Progenitor cell of endocrine pancreas (in vitro differentiated cells): ENCODE data around the gene CPA1. TPM values are rescaled to one million over a fixed set of nuclear protein-coding genes. Genes with fewer than 3 reads are reported as not detected.

Experiments used
- DNase-seq: peaks from one replicate; pipeline ENCODE4 v3.0.0; 2021; ENCODE audit warnings: low spot score; ENCODE audit not compliant: unreplicated experiment
- H3K27ac Mint-ChIP-seq: 2 replicates; pipeline ENCODE4 v1.8.0; 2021; ENCODE audit warnings: mild to moderate bottlenecking, moderate library complexity, mixed read lengths
- H3K27me3 Mint-ChIP-seq: 2 replicates; pipeline ENCODE4 v1.8.0; 2021; ENCODE audit warnings: mixed read lengths
- H3K36me3 Mint-ChIP-seq: 2 replicates; pipeline ENCODE4 v1.8.0; 2022; ENCODE audit warnings: mixed read lengths; ENCODE audit not compliant: insufficient read depth
- H3K4me1 Mint-ChIP-seq: 2 replicates; pipeline ENCODE4 v1.8.0; 2021; ENCODE audit warnings: low read depth, mixed read lengths
- H3K4me3 Mint-ChIP-seq: 2 replicates; pipeline ENCODE4 v1.8.0; 2021; ENCODE audit warnings: low read depth, mild to moderate bottlenecking, moderate library complexity, mixed read lengths
- H3K9me3 Mint-ChIP-seq: 2 replicates; pipeline ENCODE4 v1.8.0; 2021; ENCODE audit warnings: low read depth, mixed read lengths
- total RNA-seq: library from RNA; stranded (reverse); gene quantifications from 2 replicates; pipeline ENCODE4 v1.2.1, GENCODE V29; 2021
- TF ChIP-seq, protein P1 (sequence below): fragments of 200-600 bp; sonication (generic); IDR thresholded peaks from one replicate; pipeline ENCODE4 v1.5.0; 2021; ENCODE audit warnings: antibody characterized with exemption, mild to moderate bottlenecking; ENCODE audit not compliant: unreplicated experiment

Gene CPA1
- total RNA-seq, 1 donor from 2014 or later = 17.8 TPM

DNA sequence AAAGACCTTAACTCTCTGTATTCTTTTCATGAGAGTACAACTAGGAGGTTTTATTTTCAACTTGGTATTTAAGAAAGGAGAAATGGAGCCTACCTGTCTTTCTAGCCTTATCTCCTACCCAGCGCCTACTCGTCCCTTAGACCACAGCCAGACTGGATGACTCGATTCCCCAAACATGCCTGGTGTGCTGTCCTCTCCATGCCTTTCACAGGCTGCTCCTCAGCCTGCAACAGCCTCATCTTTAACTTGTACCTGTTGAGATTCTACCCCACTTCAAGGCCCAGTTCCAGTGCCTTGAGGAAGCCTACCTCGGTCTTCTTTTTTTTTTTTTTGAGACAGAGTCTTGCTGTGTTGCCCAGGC is 29.4 kb downstream of the CPA1 start:
- peaks cover 33% of the 10 kb centered on the region for H3K4me1 Mint-ChIP-seq
- DNase-seq = no peak
- TF ChIP-seq, protein P1, sequence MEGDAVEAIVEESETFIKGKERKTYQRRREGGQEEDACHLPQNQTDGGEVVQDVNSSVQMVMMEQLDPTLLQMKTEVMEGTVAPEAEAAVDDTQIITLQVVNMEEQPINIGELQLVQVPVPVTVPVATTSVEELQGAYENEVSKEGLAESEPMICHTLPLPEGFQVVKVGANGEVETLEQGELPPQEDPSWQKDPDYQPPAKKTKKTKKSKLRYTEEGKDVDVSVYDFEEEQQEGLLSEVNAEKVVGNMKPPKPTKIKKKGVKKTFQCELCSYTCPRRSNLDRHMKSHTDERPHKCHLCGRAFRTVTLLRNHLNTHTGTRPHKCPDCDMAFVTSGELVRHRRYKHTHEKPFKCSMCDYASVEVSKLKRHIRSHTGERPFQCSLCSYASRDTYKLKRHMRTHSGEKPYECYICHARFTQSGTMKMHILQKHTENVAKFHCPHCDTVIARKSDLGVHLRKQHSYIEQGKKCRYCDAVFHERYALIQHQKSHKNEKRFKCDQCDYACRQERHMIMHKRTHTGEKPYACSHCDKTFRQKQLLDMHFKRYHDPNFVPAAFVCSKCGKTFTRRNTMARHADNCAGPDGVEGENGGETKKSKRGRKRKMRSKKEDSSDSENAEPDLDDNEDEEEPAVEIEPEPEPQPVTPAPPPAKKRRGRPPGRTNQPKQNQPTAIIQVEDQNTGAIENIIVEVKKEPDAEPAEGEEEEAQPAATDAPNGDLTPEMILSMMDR = no peak
- no peaks in the 10 kb centered on the region for H3K9me3 Mint-ChIP-seq
- peaks cover 1% of the 10 kb centered on the region for H3K36me3 Mint-ChIP-seq
- H3K27ac Mint-ChIP-seq = peak overlapping the region; percentile 76
- no peaks in the 10 kb centered on the region for H3K27me3 Mint-ChIP-seq
- no peak overlapping the region for H3K4me3 Mint-ChIP-seq

DNA sequence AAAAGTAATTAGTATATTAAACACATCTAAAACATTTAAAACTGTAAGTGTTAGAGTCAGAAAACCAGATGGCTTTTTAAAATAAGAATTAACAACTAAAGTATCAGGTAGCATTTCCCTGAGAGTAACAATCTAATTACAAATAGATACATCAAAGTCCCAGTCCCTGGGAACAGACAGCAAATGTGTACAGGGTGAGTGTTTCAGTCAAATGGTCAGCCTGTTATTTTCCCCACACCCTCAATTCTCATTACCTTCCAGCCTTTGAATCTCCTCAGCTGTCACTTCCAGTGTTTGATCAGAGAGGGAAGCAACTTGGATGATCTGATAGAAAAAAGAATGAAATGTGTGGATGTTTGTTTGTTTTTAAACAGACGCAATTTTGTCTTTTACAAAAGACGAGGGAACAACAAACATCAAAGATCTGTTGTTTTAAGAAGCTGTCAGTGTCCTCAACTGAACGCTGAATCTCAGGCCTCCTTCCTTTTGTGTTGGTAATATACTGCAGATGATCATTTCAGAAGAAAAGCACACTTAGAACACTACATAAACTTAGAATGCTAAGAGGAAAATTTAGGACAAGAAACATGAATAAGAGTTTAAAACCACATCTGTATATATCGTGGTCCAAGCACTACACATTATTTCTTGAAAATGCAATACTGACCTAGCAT is 30.7 kb downstream of the CPA1 start:
- TF ChIP-seq, protein P1 = no peak

DNA sequence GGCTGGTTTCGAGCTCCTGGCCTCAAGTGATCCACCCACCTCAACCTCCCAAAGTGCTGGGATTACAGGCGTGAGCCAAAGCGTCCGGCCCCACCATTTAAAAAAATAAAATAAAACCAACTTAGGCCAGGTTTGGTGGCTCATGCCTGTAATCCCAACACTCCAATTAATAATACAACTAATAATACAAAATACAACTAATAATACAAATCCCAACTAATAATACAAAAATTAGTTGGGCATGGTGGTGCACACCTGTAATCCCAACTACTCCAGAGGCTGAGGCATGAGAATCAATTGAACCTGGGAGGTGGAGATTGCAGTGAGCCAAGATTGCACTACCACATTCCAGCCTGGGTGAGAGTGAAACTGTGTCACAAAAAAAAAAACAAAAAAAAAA is 32.9 kb downstream of the CPA1 start:
- no peak overlapping the region for H3K27ac Mint-ChIP-seq
- no peak for DNase-seq
- TF ChIP-seq, protein P1 = no peak
- H3K36me3 Mint-ChIP-seq = peaks cover 4% of the 10 kb centered on the region
- no peaks in the 10 kb centered on the region for H3K9me3 Mint-ChIP-seq
- no peaks in the 10 kb centered on the region for H3K27me3 Mint-ChIP-seq
- peaks cover 35% of the 10 kb centered on the region for H3K4me1 Mint-ChIP-seq
- no peak overlapping the region for H3K4me3 Mint-ChIP-seq

More for the DNA sequence above, 30.7 kb downstream of the CPA1 start:
- H3K27ac Mint-ChIP-seq = peak overlapping the region; percentile 57
- no peaks in the 10 kb centered on the region for H3K9me3 Mint-ChIP-seq
- no peaks in the 10 kb centered on the region for H3K27me3 Mint-ChIP-seq
- peaks cover 33% of the 10 kb centered on the region for H3K4me1 Mint-ChIP-seq
- peaks cover 4% of the 10 kb centered on the region for H3K36me3 Mint-ChIP-seq
- H3K4me3 Mint-ChIP-seq = no peak overlapping the region
- DNase-seq = no peak

DNA sequence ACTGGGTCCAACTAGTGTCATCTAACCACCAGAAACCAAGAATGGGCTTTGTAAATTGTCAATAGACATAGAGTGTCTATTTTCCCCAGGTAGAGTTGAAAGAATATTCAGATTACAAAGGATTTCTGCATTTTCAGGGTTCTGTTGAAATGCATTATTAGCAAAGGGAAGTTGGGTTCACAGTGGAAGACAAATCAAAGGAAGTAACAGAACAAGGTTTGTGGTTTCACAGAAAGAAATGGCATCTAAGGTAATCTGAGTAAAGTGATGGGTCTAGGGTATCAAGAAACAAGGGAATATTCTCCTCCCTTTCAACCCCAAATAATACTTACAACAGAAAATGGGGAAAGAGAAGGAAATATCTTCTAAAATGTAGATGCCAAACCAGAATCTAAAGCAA is 34.7 kb downstream of the CPA1 start:
- no peak for DNase-seq
- TF ChIP-seq, protein P1 = no peak
- peaks cover 3% of the 10 kb centered on the region for H3K36me3 Mint-ChIP-seq
- H3K27me3 Mint-ChIP-seq = no peaks in the 10 kb centered on the region
- no peaks in the 10 kb centered on the region for H3K9me3 Mint-ChIP-seq
- no peak overlapping the region for H3K27ac Mint-ChIP-seq
- peaks cover 34% of the 10 kb centered on the region for H3K4me1 Mint-ChIP-seq
- H3K4me3 Mint-ChIP-seq = no peak overlapping the region

DNA sequence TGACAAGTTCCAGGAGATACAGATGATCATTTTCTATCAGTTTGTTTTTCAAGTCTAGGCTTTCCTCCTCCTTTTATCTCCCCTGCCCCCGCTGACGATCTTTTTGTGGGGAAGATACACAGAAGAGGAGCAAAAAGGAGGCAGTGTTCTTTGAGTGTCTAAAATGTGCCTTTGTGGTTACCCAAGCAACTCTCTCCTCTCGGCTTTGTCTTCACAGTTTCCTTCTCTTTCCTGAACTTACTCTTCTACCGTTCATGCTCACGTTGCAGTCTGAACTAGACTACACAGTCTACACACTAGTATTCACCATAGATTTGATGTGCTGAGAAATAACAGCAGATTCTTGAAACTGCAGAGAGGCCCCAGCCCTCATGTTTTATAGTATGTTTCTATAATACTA is 36.9 kb downstream of the CPA1 start:
- DNase-seq = no peak
- no peaks in the 10 kb centered on the region for H3K9me3 Mint-ChIP-seq
- no peak overlapping the region for H3K27ac Mint-ChIP-seq
- peaks cover 3% of the 10 kb centered on the region for H3K36me3 Mint-ChIP-seq
- no peaks in the 10 kb centered on the region for H3K27me3 Mint-ChIP-seq
- H3K4me1 Mint-ChIP-seq = peaks cover 34% of the 10 kb centered on the region
- TF ChIP-seq, protein P1 = no peak
- H3K4me3 Mint-ChIP-seq = no peak overlapping the region
